ENCODE results near the gene LGR6.

Gene LGR6

GRCh38 chr1:202146993-202147392 is 46.6 kb upstream of the LGR6 start:
- Histone ChIP-seq H3K4me1 (ENCODE audit: insufficient read depth, poor library complexity, severe bottlenecking) (no peaks in the 10 kb centered on the region), H3K27ac (ENCODE audit: poor library complexity, severe bottlenecking) (no peak overlapping the region), H3K36me3 (ENCODE audit: low read depth) (peaks cover 3% of the 10 kb centered on the region; the same call in 1 of the 2 replicates), H3K27me3 (ENCODE audit: insufficient read depth, poor library complexity, severe bottlenecking) (no peaks in the 10 kb centered on the region), H3K4me3 (ENCODE audit: severe bottlenecking) (no peak overlapping the region), H3K9me3 (ENCODE audit: severe bottlenecking) (no peaks in the 10 kb centered on the region)
- DNase-seq (ENCODE audit: low spot score) (no peak), ATAC-seq (ENCODE audit: low read depth) (no peak)
- TF ChIP-seq CTCF (IDR thresholded peaks at IDR 0.05; ENCODE audit: poor library complexity, severe bottlenecking), result no peak

- H3K36me3 ChIP-seq (ENCODE audit: low read depth), result no peaks in the 10 kb centered on the region
These were observed 45.2 kb upstream of the LGR6 start for GRCh38 chr1:202148391-202148790.

GRCh38 chr1:202149566-202149965 is 44.0 kb upstream of the LGR6 start:
- ATAC-seq (ENCODE audit: low read depth) (no peak), DNase-seq (ENCODE audit: low spot score) (no peak)
- TF ChIP-seq CTCF (IDR thresholded peaks at IDR 0.05; ENCODE audit: poor library complexity, severe bottlenecking), result no peak
- Histone ChIP-seq H3K36me3 (ENCODE audit: low read depth) (no peaks in the 10 kb centered on the region), H3K27ac (ENCODE audit: poor library complexity, severe bottlenecking) (no peak overlapping the region), H3K4me1 (ENCODE audit: insufficient read depth, poor library complexity, severe bottlenecking) (no peaks in the 10 kb centered on the region), H3K27me3 (ENCODE audit: insufficient read depth, poor library complexity, severe bottlenecking) (no peaks in the 10 kb centered on the region), H3K9me3 (ENCODE audit: severe bottlenecking) (no peaks in the 10 kb centered on the region), H3K4me3 (ENCODE audit: severe bottlenecking) (no peak overlapping the region)

More at GRCh38 chr1:202148391-202148790, 45.2 kb upstream of the LGR6 start:
- Histone ChIP-seq H3K4me3 (ENCODE audit: severe bottlenecking) (no peak overlapping the region), H3K4me1 (ENCODE audit: insufficient read depth, poor library complexity, severe bottlenecking) (no peaks in the 10 kb centered on the region), H3K27me3 (ENCODE audit: insufficient read depth, poor library complexity, severe bottlenecking) (no peaks in the 10 kb centered on the region), H3K9me3 (ENCODE audit: severe bottlenecking) (no peaks in the 10 kb centered on the region), H3K27ac (ENCODE audit: poor library complexity, severe bottlenecking) (no peak overlapping the region)
- no peak for ATAC-seq (ENCODE audit: low read depth)
- DNase-seq (ENCODE audit: low spot score), result no peak
- no peak for TF ChIP-seq CTCF (IDR thresholded peaks at IDR 0.05; ENCODE audit: poor library complexity, severe bottlenecking)

DNA sequence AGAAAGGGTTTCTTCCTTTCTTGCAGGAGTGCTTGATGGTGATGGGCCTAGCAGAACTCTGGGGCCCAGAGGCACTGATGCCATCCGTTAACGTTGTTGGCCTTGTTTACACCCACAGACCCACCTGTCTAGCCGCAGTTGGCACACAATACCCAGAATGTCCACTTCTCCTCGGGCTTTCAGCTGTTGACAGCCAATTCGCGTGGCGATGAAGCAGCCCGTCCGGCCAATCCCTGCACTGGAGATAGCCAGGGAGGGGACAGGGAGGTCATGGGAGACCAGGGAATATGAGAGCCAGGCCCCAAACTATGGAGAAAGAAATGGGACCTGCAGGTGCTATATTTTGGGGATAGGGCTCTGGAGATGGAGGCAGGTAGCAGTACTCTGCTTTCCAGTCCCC is 43.4 kb upstream of the LGR6 start:
- Histone ChIP-seq H3K9me3 (ENCODE audit: severe bottlenecking) (no peaks in the 10 kb centered on the region), H3K36me3 (ENCODE audit: low read depth) (no peaks in the 10 kb centered on the region), H3K27me3 (ENCODE audit: insufficient read depth, poor library complexity, severe bottlenecking) (no peaks in the 10 kb centered on the region), H3K4me1 (ENCODE audit: insufficient read depth, poor library complexity, severe bottlenecking) (no peaks in the 10 kb centered on the region), H3K27ac (ENCODE audit: poor library complexity, severe bottlenecking) (no peak overlapping the region), H3K4me3 (ENCODE audit: severe bottlenecking) (no peak overlapping the region)
- TF ChIP-seq CTCF (IDR thresholded peaks at IDR 0.05; ENCODE audit: poor library complexity, severe bottlenecking), result no peak
- no peak for DNase-seq (ENCODE audit: low spot score)
- no peak for ATAC-seq (ENCODE audit: low read depth)

GRCh38 chr1:202150602-202151001 is 43.0 kb upstream of the LGR6 start:
- no peaks in the 10 kb centered on the region for H3K4me1 ChIP-seq (ENCODE audit: insufficient read depth, poor library complexity, severe bottlenecking)
- no peak overlapping the region for H3K4me3 ChIP-seq (ENCODE audit: severe bottlenecking)
- H3K27ac ChIP-seq (ENCODE audit: poor library complexity, severe bottlenecking), result no peak overlapping the region
- ATAC-seq (ENCODE audit: low read depth), result no peak
- H3K9me3 ChIP-seq (ENCODE audit: severe bottlenecking), result no peaks in the 10 kb centered on the region
- DNase-seq (ENCODE audit: low spot score), result no peak
- no peaks in the 10 kb centered on the region for H3K36me3 ChIP-seq (ENCODE audit: low read depth)
- H3K27me3 ChIP-seq (ENCODE audit: insufficient read depth, poor library complexity, severe bottlenecking), result no peaks in the 10 kb centered on the region
- no peak for TF ChIP-seq CTCF (IDR thresholded peaks at IDR 0.05; ENCODE audit: poor library complexity, severe bottlenecking)

All from RWPE2 (cell line).